Activated T-helper 1 cell treated with anti-CD3 and anti-CD28 coated beads, Interleukin-2, amount 50 U/mL, for 16 hours (primary cell): ENCODE measurements around the gene NUDT21.

ENCODE experiments used
- DNase-seq, 2 donors: peaks; one replicate each; pipeline ENCODE4 v3.0.0-alpha.2; 2020; ENCODE audit warnings: low read depth in 1 of 2, low spot score in 1 of 2

NUDT21 gene

DNA sequence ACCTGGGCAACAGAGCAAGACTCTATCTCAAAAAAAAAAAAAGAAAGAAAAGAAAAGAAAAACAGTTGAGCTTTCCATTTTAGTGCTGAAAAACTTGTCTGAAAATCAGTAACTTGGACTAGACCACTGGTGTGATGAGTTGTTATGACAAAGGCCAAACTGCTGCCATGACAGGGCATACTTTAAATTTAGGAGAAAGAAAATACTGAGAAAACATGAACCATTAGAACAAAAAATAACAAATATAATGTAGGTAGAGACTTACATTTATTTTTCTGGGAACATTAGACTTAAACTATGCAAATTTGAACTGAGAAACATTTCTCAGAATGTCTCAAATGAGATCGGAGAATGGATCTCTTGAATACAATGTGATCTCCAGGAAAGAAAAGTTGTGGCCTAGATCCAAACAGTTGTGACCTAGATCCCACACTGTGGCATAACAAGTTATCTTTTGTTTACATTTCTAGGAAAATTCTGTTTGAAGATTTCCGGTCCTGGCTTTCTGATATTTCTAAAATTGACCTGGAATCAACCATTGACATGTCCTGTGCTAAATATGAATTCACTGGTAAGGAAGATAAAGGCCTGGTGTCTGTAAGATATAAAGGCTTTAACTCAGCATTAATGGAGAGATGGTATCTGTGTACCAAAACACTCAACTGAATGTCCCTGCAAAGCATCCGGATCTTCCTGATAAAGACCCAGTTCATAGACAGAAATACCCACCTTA, 11.1 kb upstream of the NUDT21 start:
- no peak for DNase-seq

DNA sequence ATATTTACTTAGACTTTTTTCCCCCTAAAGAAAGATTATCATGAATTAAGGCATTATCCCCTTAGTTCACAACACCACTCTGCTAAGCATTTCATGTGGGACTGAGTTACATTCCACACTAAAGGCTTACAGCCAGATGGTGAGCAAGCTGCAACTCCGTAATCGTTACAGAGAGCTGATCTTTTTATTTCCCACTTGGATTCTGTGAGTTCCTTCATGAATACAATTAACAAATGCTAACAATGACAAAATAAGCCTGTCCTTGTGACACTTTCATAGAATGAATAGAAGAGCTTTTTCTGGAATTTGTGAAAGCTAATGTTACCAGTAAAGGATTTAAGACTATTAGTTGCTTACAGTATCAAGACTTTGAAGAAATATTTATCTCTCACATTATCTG, 9.0 kb upstream of the NUDT21 start:
- DNase-seq: no peak

DNA sequence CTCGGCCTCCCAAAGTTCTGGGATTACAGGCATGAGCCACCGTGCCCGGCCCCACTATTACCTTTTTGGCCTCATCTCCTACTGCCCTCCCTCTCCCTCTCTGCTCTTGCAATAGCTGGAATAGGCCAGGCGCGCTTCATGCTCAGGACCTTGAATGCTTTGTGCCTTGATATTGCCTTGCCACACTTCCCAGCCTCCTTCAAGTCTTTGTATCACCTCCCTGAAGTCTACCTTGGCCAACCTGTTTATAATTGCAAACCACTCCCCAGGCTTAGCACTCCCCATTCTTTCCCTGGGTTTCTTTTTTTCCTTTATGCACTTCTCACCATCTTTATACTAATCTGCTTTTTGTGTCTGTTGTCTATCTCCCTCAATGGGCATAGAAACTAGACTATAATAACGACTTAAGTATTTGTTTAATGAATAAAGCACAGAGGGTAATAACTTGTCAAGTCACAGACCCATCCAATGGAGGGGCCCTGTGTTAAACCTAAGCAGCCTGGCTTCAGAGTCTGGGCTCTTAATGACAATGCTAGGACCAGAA, 6.9 kb upstream of the NUDT21 start:
- no peak for DNase-seq

DNA sequence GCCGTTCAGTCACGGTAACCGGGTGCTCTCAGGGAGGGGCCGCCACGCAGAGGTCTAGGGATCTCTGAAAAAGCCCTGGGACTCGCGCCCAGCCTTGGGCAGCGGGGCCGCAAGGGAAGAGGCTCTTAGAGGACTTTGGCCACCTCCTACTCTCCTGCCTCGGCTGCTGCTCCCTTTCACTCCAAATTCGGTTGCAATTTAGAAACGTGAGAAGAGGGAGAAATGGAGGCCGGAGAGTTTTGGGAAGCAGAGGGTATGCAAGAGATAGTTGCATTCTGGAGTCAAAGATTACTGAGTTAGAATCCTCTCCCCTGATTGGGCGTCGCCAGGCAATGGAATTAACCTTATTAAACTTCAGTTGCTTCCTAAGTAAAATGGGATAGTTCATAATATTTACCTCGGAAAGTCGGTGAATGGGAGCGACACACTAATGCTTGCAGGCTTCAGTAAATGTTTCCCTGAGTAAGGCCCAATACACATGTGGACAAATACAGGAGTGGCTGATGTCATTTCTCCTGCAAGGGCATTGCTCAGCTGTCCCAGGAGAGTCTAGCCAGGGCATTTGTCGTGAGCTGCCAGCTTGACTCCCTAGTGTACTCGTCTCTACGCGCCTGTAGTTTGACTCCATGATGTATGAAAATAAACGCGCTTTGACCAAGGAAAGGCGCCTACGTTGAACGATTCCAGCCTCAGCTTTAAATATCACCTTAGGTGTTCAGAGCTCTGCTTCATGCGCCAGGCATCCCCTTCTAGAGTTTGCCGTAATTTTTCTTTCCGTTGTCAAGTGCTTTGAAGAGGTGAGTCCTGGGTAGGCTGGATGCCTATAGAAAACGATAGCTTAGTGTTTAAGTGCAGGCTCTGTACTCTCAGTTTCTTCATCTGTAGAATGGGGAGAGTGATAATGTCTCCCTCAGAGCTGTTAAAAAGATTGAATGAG, 889 bp upstream of the NUDT21 start:
- DNase-seq: no peak

DNA sequence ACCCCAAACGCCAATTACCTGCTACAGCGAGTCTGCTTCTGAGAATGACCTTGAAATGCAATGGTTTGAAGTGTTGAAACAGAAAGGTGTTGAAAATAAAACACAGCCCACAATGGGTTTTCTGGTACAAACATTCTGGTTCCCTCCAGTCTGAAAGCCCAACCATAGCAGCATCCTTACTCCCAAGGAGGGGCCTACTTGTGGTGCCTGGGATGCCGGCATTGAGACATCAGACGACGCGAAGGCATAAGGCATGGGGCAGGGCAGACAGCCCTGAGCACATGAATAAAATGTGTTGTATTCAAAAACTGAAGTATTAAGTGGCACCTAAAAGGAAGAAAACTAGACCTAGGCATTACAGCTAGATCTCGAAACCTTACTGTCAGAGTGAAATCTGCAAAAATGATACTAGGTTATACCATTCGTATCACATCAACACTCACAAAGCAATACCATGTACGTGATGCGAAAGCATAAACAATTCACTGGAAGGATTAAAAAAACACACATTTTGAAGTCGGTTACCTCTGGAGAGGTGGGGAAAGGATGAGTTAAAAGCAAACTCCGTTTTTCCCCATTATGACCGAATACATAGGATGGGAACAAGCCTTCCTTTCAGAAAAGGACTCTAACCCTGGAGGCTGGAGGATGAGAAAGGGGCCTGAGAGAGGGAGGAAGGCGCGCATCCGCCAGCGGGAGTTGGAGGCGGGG, 702 bp downstream of the NUDT21 start:
- no peak for DNase-seq

DNA sequence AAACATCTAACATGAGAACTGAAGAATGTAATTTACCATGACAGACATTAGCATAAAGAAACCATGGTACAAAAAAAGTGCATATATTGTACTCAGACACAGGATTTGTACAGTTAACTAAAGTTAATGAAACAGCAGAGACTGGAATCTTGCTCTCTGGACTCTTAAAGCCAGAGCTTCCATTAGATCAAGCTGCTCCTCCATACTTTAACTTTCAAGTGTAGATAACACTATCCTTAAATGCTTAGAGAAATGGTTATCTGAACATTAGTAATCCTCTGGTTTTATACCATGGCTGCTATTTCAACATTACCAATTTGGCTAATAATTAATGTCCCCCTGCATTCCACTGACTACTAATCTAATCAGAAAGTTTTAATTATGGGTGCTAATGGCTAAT, 3.1 kb downstream of the NUDT21 start:
- no peak for DNase-seq

DNA sequence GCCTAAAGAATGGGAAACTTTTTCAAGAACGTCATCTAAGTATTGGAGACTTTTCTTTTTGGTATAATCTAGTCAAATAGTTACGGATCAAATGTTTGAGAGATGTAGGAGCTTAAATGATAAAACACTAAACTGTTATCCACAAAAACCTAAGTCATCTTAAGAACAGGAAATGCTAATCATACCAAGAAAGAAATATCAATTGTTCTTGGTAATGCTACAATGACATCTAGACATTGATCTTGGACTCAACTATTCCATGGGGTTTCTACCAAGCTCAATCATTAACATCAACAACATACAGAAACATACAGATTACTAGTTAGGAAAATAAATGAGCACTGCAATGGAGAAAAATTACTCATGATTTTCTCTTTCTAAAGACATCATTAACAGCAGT, 3.8 kb downstream of the NUDT21 start:
- no peak for DNase-seq

DNA sequence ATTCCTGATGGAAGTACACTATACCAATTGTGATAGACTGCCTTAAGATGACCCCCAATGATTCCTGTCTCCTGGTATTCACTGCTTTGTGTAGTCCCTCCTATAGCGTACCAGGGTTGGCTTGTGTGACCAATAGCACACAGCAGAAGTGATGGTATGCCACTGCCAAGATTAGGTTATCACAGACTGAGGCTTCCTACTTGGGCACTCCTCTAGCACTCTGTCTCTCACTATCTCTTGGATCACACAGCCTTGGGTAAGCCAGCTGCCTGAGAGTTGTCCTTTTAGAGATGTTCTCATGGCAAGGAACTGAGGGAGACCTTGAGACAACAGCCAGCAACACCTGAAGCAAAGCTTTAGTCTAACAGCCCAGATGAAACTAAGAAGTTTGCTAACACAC, 13.1 kb downstream of the NUDT21 start:
- DNase-seq: no peak

DNA sequence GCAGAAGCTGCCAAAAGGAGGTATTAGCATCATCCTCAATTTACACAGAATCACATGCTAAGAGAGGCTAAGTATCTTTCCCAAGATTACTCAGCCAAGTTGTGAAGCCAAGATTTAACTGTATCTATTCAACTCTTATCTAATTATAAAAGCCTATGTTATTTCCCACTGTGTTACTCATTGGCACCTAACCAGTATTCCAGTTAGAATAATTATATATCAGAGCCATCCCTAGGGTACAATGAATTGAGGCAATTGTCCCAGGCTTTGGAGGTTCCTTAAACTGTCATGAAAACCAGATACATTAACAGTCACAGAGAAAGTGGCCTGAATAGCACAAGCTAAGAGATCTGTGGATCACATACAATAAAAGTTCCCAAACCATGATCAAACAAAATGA, 14.9 kb downstream of the NUDT21 start:
- DNase-seq: no peak

DNA sequence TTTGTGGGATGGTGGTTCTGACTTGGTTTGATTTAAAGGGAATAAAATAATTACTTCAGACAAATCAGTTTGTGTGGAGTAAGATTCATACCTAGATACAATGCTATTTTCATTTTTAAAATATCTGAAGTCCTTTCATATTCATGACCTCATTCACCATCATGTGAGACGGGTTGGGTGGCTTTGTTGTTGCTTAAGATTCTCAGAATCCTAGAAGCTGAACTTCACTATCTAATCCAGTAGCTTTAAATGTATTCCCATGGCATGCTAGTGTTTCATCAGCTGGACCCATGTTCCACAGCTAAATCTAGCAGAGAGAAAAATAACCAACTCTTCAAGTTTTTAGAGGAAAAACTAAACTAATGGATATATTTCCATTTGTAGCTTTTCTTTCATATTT, 23.0 kb downstream of the NUDT21 start:
- DNase-seq: no peak

DNA sequence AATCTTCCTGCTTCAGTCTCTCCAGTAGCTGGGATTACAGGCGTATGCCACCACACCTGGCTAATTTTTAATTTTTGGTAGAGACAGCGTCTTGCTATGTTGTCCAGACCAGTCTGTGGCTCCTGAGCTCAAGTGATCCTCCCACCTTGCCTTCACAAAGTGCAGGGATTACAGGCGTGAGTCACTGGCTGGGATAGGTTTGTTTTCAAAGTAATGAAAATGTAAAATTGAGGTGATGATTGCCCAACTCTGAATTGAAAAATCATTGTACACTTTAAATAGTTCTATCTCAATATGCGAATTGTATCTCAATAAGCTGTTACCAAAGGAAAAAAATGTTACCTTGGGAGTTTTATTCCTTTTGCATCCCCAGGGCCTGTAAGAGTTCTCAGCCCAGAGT, 24.5 kb downstream of the NUDT21 start:
- DNase-seq: no peak

DNA sequence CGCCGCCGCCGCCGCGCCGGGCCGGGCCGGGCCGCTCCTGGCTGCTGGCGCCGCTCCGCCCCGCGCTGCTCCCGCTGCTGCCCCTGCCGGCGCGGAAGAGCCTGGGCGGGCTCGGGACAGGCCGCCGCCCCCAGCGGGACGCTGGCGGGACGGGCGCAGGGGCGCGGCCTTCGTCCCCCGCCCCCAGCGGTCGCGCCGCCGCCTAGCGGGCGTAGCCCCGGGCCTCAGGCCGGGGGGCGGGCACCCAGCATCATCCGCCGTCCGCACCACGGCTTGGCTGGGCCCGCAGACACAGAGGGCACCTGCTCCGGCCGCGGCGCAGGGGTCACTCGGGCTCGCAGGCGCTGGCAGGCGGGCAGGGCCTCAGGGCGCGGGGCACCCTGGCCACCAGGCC, 25.7 kb downstream of the NUDT21 start, which contains the start of gene AMFR:
AMFR (minus strand) TSS at position 107 of the 394 bp plus-strand sequence. CDS start 218 bp downstream, outside the sequence.
- peak; percentile 14 to 61 for DNase-seq

DNA sequence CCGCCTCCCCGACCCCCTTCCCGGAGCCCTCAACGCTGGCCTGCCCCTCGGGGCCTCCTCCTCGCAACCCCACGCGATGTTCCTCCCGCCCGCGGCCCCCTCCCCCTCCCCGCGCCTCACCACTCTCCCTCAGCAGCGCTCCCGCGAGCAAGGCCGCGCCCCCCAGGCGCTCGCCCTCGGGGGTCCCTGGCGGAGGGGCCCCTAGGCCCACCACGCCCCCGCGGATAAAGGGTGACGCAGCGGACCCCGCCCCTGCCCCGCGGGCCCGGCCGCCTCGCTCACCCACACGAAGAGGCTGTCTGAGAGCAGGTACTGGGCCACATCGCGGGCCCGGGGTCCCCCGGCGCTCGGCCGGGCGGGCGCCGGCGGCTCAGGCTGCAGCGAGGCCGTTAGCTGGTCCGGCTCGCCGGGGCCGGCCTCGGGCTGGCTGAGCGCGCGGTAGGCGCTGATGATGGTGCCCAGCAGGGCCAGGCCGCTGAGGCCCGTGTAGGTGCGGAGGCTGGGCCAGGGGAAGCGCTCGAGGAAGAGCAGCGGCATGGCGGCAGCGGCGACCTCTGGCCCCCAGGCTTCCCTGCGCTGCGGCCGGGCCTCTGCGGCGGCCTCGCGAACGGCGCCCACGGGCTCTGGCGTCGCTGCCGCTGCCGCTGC, 26.2 kb downstream of the NUDT21 start:
- peak; percentile 5 to 23 for DNase-seq

DNA sequence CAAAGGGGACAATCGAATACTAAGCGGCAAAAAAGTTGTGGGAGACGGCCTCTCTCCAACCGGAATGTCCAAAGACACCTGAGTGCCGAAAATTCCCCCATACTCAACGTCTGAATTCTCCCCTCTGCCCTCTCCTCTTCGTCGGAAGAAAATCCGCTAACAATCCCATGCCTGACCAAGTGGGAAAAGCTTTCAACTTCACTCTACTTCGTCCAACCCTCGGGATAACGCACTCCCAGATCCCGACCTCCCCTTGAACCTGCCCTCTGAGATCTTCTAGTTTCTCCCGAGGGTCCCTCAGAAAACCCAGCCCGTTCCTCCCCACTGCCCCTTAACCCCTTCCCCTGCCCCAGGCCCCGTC, 26.7 kb downstream of the NUDT21 start:
- DNase-seq: no peak

DNA sequence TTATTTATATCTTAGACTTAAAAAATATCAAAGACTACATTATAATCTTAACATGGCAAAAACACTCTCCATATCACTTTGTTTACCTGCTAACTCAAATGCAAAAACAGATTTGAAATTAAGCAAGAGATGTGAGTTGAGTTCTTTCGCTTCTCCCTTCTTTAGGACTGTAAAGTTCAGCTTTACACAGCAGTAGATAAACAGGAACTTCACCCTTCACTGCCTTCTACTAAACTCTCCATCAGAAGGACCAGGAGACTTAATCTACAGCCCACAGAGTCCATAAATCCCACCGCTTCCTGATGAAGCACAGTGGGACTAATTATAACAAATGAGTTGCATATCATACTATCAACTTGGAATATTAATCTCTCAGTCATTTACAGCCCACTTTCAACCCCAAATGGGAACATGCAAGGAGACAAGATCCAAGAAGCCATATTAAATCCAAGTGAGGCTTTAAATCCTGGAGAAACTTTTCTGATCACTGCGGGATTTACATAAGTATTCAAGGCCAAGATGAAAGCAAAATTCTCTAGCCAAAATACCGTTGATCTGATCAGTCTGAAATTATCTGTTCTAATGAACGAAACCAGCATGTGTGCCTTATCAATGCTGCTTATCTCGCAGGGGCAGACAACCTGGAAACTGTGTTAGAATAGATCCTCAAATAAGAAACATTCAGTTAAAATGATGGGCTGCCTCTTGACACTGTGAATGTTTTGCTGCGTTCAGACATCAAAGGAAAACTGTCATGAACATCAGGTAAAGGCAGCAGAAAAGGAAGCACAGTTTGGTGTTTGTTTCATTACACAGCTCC, 27.3 kb downstream of the NUDT21 start:
- no peak for DNase-seq

DNA sequence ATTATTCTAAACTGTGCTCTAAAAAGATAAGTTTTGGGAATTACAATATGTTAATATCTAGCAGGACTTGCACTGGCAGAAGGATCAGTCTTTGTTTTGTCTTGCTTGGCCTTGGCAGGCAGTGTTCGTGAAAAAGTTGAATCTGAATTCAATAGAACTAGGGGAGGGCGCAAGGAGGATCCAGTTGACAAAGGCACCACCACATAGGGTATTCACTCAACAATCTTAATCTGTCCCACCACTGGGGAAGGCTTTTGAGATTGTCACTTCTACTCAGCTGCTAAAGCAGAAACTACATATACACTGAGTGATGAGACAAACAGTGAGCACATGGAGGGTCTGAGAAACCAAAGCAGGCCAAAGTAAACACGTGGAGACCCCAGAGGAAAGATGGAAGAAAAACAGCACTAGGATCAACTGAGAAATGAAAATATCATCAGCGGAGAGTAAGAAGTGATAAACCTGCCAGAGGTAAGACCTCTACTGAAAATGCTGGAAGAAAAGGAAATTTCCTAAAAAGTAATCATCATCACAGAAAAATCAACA, 28.2 kb downstream of the NUDT21 start:
- no peak for DNase-seq

DNA sequence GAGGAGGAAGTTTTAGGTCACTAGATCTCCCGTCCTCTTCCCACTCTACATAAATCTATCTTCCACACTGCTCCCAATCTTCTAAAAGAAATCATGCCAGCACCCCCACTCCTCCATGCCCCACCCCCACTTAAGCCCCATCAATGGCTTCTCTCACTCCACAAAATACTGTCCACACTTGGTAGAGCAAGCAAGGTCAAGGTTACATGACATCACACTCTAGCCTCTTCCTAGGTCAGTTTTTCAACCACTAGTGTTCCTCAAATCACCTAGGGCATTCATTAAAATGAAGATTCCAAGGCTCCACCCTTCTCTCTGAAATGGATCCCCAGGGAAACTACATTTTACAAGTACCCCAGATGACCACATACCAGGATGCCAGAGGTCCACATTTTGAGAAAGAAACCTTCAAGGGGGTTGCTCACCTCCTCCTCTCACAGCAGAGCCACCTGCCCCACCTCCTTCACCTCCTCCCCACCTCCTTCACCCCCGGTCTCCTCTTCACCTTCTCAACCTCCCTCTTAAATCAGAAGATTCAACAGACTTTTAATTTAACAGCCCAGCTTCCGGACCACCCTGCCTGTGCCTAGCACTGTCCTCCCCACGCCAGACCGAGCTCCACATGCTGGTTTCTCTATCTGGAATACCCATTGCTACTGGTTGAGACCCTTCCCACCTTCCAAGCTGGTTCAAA, 29.0 kb downstream of the NUDT21 start:
- no peak for DNase-seq

DNA sequence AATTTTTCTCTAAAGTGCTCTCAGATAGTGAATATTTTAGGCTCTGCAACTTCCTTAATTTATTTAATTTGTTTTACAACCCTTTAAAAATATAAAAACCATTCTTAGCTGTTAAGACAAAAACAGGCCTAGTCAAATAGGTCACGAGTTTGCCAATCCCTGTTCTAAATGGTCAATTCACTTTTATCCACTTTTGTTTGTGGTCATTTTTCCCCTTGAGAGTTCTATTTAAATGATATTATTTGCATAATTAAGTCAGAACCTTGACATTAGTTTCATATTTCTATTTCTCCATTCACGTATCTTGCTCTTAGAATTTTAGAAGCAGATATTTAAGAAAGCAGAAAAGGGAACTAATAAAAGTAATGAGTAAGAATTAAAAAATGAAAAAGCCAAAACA, 29.8 kb downstream of the NUDT21 start:
- no peak for DNase-seq

DNA sequence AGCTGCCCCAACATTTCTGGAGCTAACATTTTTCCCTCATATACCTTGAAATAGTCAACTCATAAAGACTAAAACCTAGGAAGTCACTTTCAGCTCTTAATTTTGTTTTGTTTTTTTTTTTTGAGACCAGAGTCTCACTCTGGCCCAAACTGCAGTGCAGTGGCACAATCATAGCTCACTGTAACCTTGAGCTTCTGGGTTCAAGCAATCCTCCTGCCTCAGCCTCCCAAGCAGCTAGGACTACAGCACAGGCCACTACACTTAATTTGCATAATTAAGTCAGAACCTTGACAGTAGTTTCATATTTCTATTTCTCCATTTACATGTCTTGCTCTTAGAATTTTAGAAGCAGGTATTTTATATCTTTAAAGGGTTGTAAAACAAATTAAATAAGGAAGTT, 30.5 kb downstream of the NUDT21 start:
- no peak for DNase-seq
